Esophagus muscularis mucosa (tissue), 4 donors: ENCODE measurements around the gene PTPRZ1. TPM values are rescaled to one million over a fixed set of nuclear protein-coding genes. Genes with fewer than 3 reads are reported as not detected.

Experiments
- DNase-seq: peaks from one replicate; pipeline ENCODE4 v3.0.0-alpha.2; 2017; ENCODE audit errors: extremely low spot score
- H3K27ac ChIP-seq, 4 donors: fragments of 200-600 bp; sonication (generic); replicated peaks in 1 of 4; 1 replicate in 3 of 4; 2 replicates in 1 of 4; pipeline ENCODE4 v1.5.1; 2016 to 2019; ENCODE audit warnings: mild to moderate bottlenecking in 1 of 4
- H3K27me3 ChIP-seq, 4 donors: fragments of 200-600 bp; sonication (generic); one replicate each; pipeline versions ENCODE4 v1.5.1 to v1.6.0; 2016 to 2019
- H3K36me3 ChIP-seq, 4 donors: fragments of 200-600 bp; sonication (generic); one replicate each; pipeline ENCODE4 v1.5.1; 2016 to 2019
- H3K4me1 ChIP-seq, 4 donors: fragments of 200-600 bp; sonication (generic); one replicate each; pipeline ENCODE4 v1.5.1; 2016 to 2019
- H3K4me3 ChIP-seq, 4 donors: fragments of 200-600 bp; sonication (generic); 1 replicate in 2 of 4; 2 replicates in 2 of 4; pipeline ENCODE4 v1.5.1; 2016 to 2019; ENCODE audit warnings: mild to moderate bottlenecking in 4 of 4, moderate library complexity in 1 of 4
- H3K9me3 ChIP-seq, 4 donors: fragments of 200-600 bp; sonication (generic); 1 replicate in 3 of 4; 2 replicates in 1 of 4; pipeline ENCODE4 v1.5.1; 2016 to 2019
- EP300 ChIP-seq: sonication (generic); formaldehyde crosslinking; IDR thresholded peaks from one replicate; pipeline ENCODE4 v1.6.1; 2017; ENCODE audit warnings: antibody characterized with exemption
- POLR2A ChIP-seq: fragments of 450-650 bp; IDR thresholded peaks from one replicate; pipeline ENCODE4 v1.6.1; 2017; ENCODE audit warnings: antibody characterized with exemption, moderate library complexity, mild to moderate bottlenecking, low read depth
- POLR2AphosphoS5 ChIP-seq, 2 donors: sonication (generic); formaldehyde crosslinking; IDR thresholded peaks; one replicate each; pipeline ENCODE4 v1.6.1; 2017; ENCODE audit warnings: antibody characterized with exemption in 2 of 2
- WGBS: methylation state at CpG from one replicate; pipeline ENCODE4 v1.1.5; 2018; 5-methylcytosine and 5-hydroxymethylcytosine counted together
- intact Hi-C: fragments of 100-400 bp; cut with DNase I; formaldehyde crosslinking; loops from one replicate; pipeline ENCODE4 v1.15.1; 2023
- total RNA-seq, 4 donors: library from RNA; depleted of rRNA; stranded (reverse); fragments of >200 nt; gene quantifications; one replicate each; pipeline versions ENCODE4 v1.1.0 to v1.2.1, GENCODE V29; 2016
- TF ChIP-seq, protein P1 (sequence below), 3 experiments: fragments of 200-600 bp in 2 of 3; fragments of 450-650 bp in 1 of 3; sonication (generic) in 2 of 3; IDR thresholded peaks; one replicate each; pipeline ENCODE4 v1.5.1; 2017 to 2019; ENCODE audit warnings: antibody characterized with exemption in 3 of 3, mild to moderate bottlenecking in 2 of 3, moderate library complexity in 1 of 3

Gene PTPRZ1
- total RNA-seq, 4 donors from 2014 or later, result 3.3 to 10.3 (median 5.4) TPM

DNA sequence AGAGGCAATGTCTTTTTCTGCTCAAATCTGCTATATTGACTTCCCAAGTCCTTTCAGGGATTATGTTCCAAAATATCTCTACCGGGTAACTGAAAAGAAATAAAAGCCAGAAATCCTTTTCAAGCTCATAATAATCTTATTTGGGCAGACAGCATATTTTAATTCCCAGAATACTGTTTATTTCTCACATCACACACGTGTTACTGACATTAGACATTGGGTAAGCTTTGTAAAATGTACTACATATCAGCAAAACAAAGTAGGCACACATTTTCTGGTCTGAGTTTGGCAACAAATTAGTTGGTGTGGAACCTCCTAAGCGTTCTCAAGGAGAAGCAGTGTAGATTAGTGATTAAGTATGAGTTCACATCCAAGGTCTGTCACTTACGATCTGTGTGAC lies 10.4 kb upstream of the PTPRZ1 start:
- no peaks in the 10 kb centered on the region for H3K4me1 ChIP-seq
- 37% methylated on average over 4 of the region's 4 CpGs for WGBS
- intact Hi-C loops, result no loop called here

GRCh38 chr7:121871188-121871587 lies 1.8 kb upstream of the PTPRZ1 start:
- intact Hi-C loops, result no loop called here
- TF ChIP-seq POLR2AphosphoS5 (IDR thresholded peaks at IDR 0.05) (no peak), EP300 (no peak), POLR2A (no peak)
- TF ChIP-seq, protein P1, sequence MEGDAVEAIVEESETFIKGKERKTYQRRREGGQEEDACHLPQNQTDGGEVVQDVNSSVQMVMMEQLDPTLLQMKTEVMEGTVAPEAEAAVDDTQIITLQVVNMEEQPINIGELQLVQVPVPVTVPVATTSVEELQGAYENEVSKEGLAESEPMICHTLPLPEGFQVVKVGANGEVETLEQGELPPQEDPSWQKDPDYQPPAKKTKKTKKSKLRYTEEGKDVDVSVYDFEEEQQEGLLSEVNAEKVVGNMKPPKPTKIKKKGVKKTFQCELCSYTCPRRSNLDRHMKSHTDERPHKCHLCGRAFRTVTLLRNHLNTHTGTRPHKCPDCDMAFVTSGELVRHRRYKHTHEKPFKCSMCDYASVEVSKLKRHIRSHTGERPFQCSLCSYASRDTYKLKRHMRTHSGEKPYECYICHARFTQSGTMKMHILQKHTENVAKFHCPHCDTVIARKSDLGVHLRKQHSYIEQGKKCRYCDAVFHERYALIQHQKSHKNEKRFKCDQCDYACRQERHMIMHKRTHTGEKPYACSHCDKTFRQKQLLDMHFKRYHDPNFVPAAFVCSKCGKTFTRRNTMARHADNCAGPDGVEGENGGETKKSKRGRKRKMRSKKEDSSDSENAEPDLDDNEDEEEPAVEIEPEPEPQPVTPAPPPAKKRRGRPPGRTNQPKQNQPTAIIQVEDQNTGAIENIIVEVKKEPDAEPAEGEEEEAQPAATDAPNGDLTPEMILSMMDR (IDR thresholded peaks at IDR 0.05), result no peak

More for the DNA sequence above, 10.4 kb upstream of the PTPRZ1 start:
- Histone ChIP-seq H3K27ac (no peak overlapping the region), H3K9me3 (no peaks in the 10 kb centered on the region), H3K4me3 (no peak overlapping the region), H3K36me3 (no peaks in the 10 kb centered on the region), H3K27me3 (no peaks in the 10 kb centered on the region)
- DNase-seq, result no peak
- no peak for TF ChIP-seq POLR2AphosphoS5 (IDR thresholded peaks at IDR 0.05)

GRCh38 chr7:121873289-121874194 lies 581 bp downstream of the PTPRZ1 start:
- H3K36me3 ChIP-seq, result no peaks in the 10 kb centered on the region
- intact Hi-C loops, result no loop called here
- DNase-seq, result no peak
- TF ChIP-seq, protein P1 (IDR thresholded peaks at IDR 0.05), result no peak
- TF ChIP-seq POLR2AphosphoS5 (IDR thresholded peaks at IDR 0.05) (no peak), EP300 (no peak), POLR2A (no peak)
- peak overlapping the region; percentile 53 to 66 (median 58) for H3K4me3 ChIP-seq
- peak overlapping the region; percentile 24 to 51 (median 38) for H3K27ac ChIP-seq
- H3K27me3 ChIP-seq, result peaks cover 0 to 49% (median 3%) of the 10 kb centered on the region in 4 donors
- under 1% methylated on average over 27 of the region's 51 CpGs for whole genome bisulfite sequencing
- peaks cover 3 to 21% (median 12%) of the 10 kb centered on the region in 4 donors for H3K4me1 ChIP-seq
- H3K9me3 ChIP-seq, result no peaks in the 10 kb centered on the region

More at GRCh38 chr7:121871188-121871587, 1.8 kb upstream of the PTPRZ1 start:
- no peak overlapping the region for H3K27ac ChIP-seq
- peaks cover 3 to 21% (median 12%) of the 10 kb centered on the region in 4 donors for H3K4me1 ChIP-seq
- H3K36me3 ChIP-seq, result no peaks in the 10 kb centered on the region
- no peak for DNase-seq
- no peaks in the 10 kb centered on the region for H3K9me3 ChIP-seq
- no peak overlapping the region for H3K4me3 ChIP-seq
- peaks cover 0 to 49% (median 3%) of the 10 kb centered on the region in 4 donors for H3K27me3 ChIP-seq

DNA sequence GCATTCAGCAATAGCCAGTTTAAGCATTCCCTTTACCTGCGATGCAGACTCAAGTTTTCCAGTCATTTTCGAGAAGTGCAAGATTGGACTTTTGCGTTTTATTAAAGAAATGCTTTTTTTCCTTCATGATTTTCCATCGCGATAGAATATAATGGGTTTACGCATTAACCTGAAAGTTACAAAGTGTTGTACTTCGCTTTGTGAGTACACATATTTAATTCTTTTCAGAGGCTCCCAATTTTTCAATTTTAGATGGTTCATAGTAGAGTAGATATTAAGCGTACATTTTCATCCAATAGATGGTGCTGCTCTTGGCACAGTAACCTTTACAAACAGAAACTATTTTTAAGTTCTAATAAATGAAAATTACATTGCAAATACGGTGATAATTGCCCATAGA lies 1.3 kb downstream of the PTPRZ1 start:
- H3K4me3 ChIP-seq, result peak overlapping the region; percentile 53 to 66 (median 58)
- H3K9me3 ChIP-seq, result no peaks in the 10 kb centered on the region
- H3K27me3 ChIP-seq, result peaks cover 0 to 49% (median 3%) of the 10 kb centered on the region in 4 donors
- H3K36me3 ChIP-seq, result no peaks in the 10 kb centered on the region
- DNase-seq, result no peak
- peaks cover 3 to 21% (median 12%) of the 10 kb centered on the region in 4 donors for H3K4me1 ChIP-seq
- 32% methylated on average over 9 of the region's 9 CpGs for WGBS
- H3K27ac ChIP-seq, result no peak overlapping the region
- no peak for TF ChIP-seq POLR2AphosphoS5 (IDR thresholded peaks at IDR 0.05)
- intact Hi-C loops, result no loop called here

DNA sequence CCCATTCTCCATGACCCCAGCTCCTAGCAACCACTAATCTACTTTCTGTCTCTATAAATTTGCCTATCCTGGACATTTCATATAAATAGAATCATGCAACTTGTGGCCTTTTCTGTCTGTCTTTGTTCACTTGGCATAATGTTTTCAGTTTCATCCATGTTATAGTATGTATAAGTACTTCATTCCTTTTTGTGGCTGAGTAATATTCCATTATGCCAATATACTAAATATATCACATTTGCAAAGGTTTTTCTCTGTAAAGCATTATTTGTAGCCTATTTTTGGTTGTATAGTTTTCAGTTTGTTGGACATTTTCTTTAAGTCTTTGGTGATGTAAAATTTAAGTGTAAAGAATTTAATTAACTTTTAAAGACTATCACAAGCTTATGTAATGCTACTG lies 2.2 kb downstream of the PTPRZ1 start:
- Histone ChIP-seq H3K27me3 (peaks cover 0 to 46% (median 3%) of the 10 kb centered on the region in 4 donors), H3K4me1 (peaks cover 3 to 21% (median 12%) of the 10 kb centered on the region in 4 donors), H3K27ac (no peak overlapping the region), H3K9me3 (no peaks in the 10 kb centered on the region), H3K4me3 (no peak overlapping the region), H3K36me3 (no peaks in the 10 kb centered on the region)
- intact Hi-C loops, result no loop called here
- no peak for DNase-seq
- TF ChIP-seq POLR2AphosphoS5 (IDR thresholded peaks at IDR 0.05) (no peak), POLR2A (no peak), EP300 (no peak)
- TF ChIP-seq, protein P1 (IDR thresholded peaks at IDR 0.05), result no peak
